ENCODE measurements around the gene WNT3.

The WNT3 gene

GRCh38 chr17:46836500-46836899, 18.0 kb upstream of the WNT3 start:
- DNase-seq, result no peak

GRCh38 chr17:46834846-46835245, 16.4 kb upstream of the WNT3 start:
- no peak for DNase-seq

- no peak for DNase-seq
Observed at GRCh38 chr17:46833840-46834208, 15.3 kb upstream of the WNT3 start.

- DNase-seq, result peak; percentile 51
Observed at GRCh38 chr17:46832945-46833839, 14.7 kb upstream of the WNT3 start.

- DNase-seq, result no peak
Observed at GRCh38 chr17:46832331-46832821, 13.9 kb upstream of the WNT3 start.

GRCh38 chr17:46831573-46832330, 13.3 kb upstream of the WNT3 start:
- no peak for DNase-seq

GRCh38 chr17:46827274-46827673, 8.8 kb upstream of the WNT3 start:
- no peak for DNase-seq

GRCh38 chr17:46826116-46826515, 7.6 kb upstream of the WNT3 start:
- no peak for DNase-seq

- DNase-seq, result no peak
Observed at GRCh38 chr17:46823657-46824056, 5.2 kb upstream of the WNT3 start.

- DNase-seq, result no peak
Observed at GRCh38 chr17:46822388-46822921, 4.0 kb upstream of the WNT3 start.

GRCh38 chr17:46821482-46822387, 3.2 kb upstream of the WNT3 start:
- DNase-seq, result no peak

GRCh38 chr17:46820592-46821450, 2.3 kb upstream of the WNT3 start:
- DNase-seq, result no peak

GRCh38 chr17:46819906-46820351, 1.4 kb upstream of the WNT3 start:
- no peak for DNase-seq

- DNase-seq, result no peak
Observed at GRCh38 chr17:46818929-46819859, 702 bp upstream of the WNT3 start.

GRCh38 chr17:46817901-46818209, 637 bp downstream of the WNT3 start:
- DNase-seq, result no peak

- DNase-seq, result no peak
Observed at GRCh38 chr17:46817151-46817900, 1.2 kb downstream of the WNT3 start.

- no peak for DNase-seq
Observed at GRCh38 chr17:46815474-46816353, 2.8 kb downstream of the WNT3 start.

- no peak for DNase-seq
Observed at GRCh38 chr17:46814446-46814845, 4.0 kb downstream of the WNT3 start.

All from fibroblast of skin of back (primary cell).